ENCODE results near the gene SV2A.

DNA sequence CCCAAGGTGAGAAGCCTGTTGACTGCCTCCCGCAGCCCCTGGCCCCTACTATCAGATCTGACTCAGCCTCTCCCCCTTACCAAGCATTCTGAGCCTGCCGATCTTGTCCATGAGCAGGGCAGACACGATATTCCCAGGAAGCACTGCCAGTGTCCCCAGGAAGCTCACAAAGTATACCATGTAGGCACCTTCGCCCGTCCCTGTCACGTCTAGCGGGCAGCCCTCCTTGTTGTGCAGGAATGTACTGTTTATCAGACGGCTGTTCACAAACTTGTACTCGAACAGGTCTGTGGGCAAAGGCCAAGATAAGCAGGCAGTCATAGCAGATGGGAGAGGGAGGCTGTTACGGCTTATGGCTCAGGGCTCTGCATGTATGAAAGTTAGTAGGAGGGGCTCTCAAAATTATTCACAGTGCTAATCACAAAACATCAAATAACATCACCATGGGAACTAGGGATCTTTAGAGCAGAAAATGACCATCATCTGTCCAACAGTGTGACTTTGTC is 11.0 kb downstream of the SV2A start:
- TF ChIP-seq, protein P1, sequence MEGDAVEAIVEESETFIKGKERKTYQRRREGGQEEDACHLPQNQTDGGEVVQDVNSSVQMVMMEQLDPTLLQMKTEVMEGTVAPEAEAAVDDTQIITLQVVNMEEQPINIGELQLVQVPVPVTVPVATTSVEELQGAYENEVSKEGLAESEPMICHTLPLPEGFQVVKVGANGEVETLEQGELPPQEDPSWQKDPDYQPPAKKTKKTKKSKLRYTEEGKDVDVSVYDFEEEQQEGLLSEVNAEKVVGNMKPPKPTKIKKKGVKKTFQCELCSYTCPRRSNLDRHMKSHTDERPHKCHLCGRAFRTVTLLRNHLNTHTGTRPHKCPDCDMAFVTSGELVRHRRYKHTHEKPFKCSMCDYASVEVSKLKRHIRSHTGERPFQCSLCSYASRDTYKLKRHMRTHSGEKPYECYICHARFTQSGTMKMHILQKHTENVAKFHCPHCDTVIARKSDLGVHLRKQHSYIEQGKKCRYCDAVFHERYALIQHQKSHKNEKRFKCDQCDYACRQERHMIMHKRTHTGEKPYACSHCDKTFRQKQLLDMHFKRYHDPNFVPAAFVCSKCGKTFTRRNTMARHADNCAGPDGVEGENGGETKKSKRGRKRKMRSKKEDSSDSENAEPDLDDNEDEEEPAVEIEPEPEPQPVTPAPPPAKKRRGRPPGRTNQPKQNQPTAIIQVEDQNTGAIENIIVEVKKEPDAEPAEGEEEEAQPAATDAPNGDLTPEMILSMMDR (IDR thresholded peaks at IDR 0.05): no peak
- TF ChIP-seq EZH2 (IDR thresholded peaks at IDR 0.05; ENCODE audit: borderline replicate concordance, insufficient read depth, low read depth, low read length, poor library complexity, severe bottlenecking): no peak

Measured in B cell (primary cell).